Panc1 (cell line): ENCODE results near the gene FHOD1.

ENCODE experiments used
- POLR2AphosphoS5 ChIP-seq: IDR thresholded peaks from 2 replicates; pipeline ENCODE4 v1.6.1; 2012; ENCODE audit warnings: mild to moderate bottlenecking, low read depth, low read length, moderate library complexity
- SIN3A ChIP-seq: IDR thresholded peaks from 2 replicates; pipeline ENCODE4 v1.6.1; 2012; ENCODE audit warnings: low read depth, mild to moderate bottlenecking, low read length, moderate library complexity, borderline replicate concordance; ENCODE audit not compliant: insufficient read depth
- TCF7L2 ChIP-seq: IDR thresholded peaks from 2 replicates; pipeline ENCODE4 v1.6.1; 2011; ENCODE audit warnings: mild to moderate bottlenecking, low read depth, low read length, inconsistent platforms
- TF ChIP-seq, protein P1 (sequence below): fragments of 450-650 bp; IDR thresholded peaks from 2 replicates; pipeline ENCODE4 v1.5.1; 2017; ENCODE audit warnings: mild to moderate bottlenecking
- TF ChIP-seq, protein P2 (sequence below), 2 experiments: IDR thresholded peaks; 2 replicates each; pipeline ENCODE4 v1.6.1; 2011 to 2012; ENCODE audit warnings: low read depth in 2 of 2, control low read depth in 1 of 2, low read length in 1 of 2, mild to moderate bottlenecking in 1 of 2, moderate library complexity in 1 of 2; ENCODE audit not compliant: insufficient read depth in 1 of 2

DNA sequence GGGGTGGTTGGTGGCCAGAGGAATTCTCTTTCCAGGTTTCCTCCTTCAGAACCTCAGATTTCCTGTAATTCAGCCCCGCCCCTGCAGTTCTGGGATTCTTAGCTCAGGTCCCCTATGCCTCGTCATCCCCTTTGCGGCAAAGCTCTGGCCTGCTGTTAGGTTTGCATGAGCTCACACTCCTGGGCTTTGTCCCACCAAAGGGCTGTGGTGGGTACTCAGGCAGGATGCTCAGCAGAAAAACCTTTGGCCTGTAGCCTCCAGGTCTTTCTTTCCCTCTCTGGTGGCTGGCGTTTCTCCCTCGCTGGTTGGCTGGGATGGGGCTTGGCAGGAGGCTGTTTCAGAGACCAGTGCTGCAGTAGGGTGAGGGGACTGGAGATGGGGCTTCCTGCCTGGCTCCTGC is 22.5 kb upstream of the FHOD1 start:
- TF ChIP-seq, protein P1, sequence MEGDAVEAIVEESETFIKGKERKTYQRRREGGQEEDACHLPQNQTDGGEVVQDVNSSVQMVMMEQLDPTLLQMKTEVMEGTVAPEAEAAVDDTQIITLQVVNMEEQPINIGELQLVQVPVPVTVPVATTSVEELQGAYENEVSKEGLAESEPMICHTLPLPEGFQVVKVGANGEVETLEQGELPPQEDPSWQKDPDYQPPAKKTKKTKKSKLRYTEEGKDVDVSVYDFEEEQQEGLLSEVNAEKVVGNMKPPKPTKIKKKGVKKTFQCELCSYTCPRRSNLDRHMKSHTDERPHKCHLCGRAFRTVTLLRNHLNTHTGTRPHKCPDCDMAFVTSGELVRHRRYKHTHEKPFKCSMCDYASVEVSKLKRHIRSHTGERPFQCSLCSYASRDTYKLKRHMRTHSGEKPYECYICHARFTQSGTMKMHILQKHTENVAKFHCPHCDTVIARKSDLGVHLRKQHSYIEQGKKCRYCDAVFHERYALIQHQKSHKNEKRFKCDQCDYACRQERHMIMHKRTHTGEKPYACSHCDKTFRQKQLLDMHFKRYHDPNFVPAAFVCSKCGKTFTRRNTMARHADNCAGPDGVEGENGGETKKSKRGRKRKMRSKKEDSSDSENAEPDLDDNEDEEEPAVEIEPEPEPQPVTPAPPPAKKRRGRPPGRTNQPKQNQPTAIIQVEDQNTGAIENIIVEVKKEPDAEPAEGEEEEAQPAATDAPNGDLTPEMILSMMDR = no peak
- no peak for TF ChIP-seq SIN3A
- TF ChIP-seq POLR2AphosphoS5 = no peak
- TF ChIP-seq, protein P2, sequence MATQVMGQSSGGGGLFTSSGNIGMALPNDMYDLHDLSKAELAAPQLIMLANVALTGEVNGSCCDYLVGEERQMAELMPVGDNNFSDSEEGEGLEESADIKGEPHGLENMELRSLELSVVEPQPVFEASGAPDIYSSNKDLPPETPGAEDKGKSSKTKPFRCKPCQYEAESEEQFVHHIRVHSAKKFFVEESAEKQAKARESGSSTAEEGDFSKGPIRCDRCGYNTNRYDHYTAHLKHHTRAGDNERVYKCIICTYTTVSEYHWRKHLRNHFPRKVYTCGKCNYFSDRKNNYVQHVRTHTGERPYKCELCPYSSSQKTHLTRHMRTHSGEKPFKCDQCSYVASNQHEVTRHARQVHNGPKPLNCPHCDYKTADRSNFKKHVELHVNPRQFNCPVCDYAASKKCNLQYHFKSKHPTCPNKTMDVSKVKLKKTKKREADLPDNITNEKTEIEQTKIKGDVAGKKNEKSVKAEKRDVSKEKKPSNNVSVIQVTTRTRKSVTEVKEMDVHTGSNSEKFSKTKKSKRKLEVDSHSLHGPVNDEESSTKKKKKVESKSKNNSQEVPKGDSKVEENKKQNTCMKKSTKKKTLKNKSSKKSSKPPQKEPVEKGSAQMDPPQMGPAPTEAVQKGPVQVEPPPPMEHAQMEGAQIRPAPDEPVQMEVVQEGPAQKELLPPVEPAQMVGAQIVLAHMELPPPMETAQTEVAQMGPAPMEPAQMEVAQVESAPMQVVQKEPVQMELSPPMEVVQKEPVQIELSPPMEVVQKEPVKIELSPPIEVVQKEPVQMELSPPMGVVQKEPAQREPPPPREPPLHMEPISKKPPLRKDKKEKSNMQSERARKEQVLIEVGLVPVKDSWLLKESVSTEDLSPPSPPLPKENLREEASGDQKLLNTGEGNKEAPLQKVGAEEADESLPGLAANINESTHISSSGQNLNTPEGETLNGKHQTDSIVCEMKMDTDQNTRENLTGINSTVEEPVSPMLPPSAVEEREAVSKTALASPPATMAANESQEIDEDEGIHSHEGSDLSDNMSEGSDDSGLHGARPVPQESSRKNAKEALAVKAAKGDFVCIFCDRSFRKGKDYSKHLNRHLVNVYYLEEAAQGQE (IDR thresholded peaks at IDR 0.05; ENCODE audit: insufficient read depth in 1 of 2, low read depth in 2 of 2, low read length in 1 of 2) = no peak
- TF ChIP-seq TCF7L2 = no peak
